ENCODE data around the gene HS3ST5.
"Not testable (repeated sequence)": the region's sequence is repeated elsewhere in the genome, so short reads cannot be mapped to it uniquely, and the experiment has no call there.

The HS3ST5 gene

DNA sequence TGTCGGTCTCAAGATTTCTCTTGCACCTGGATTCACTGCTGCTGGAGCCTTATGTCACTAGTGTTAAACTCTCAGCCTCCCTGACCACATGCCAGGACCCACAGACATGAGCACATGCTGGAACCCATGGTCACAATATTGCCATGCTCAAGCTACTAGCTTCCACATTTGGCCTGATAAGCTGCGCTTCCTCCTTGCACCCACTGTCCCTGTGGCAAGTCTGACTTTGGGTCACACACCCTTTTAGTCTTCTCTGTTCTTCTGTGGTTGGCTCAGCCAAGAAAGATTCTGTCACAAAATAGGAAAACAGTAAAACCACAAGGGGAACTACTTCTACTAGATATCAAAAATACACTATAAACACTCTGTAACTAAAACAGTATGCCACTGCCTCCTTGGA is 303.0 kb downstream of the HS3ST5 start:
- no peak for DNase-seq

DNA sequence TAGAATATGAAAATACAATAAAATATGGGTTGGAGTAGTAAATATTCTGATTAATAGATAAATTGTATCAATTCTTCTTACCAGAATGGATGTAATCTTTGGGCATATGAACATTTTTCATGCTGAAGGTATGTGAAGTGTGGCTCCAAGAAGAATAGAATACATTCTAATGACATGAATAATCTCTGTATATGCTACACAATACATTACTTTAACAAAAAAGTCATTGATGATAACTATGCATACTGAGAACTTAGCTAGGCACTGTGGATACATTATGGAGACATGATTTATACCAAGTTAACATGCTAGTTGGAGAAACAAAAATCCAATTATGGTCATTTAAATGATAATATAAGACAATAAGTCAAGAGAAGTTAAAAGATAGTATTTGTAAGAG is 309.2 kb downstream of the HS3ST5 start:
- DNase-seq = no peak

DNA sequence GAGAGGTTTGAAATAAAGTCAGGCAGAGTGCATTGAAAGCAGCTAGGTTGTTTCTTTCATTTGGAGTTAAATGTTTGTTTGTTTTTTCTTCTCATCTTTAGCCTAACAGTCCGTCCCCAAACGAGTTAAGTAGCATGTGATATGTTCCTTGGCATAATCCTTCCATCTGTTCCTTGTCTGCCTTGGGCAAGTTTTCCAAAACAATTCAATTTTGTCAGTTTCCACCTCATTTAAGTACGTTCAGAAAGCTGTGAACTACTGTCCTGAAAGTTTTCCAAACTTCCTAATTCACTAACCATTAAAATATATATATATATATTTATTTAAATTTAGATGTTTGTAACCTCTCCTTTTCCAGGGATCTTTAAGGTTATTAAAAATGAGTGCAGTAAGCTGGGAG is 310.1 kb downstream of the HS3ST5 start:
- DNase-seq = no peak

DNA sequence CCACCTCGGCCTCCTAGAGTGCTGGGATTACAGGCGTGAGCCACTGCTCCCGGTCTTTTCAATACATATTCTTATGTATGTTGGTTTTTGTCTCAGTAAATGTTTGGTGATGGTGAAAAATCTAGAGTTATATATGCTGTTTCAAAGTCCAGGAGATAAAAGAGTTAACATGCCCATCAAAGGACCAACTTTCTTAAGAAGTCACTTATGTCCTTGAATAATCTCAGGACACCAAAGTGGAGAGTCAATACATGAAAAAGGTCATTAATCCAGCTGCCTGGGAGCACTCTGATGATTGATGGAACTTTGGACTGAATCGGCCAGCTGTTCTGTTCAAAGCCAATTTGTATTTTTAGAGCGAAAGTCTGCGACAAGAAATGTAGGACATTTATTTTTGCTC is 312.1 kb downstream of the HS3ST5 start:
- no peak for DNase-seq

DNA sequence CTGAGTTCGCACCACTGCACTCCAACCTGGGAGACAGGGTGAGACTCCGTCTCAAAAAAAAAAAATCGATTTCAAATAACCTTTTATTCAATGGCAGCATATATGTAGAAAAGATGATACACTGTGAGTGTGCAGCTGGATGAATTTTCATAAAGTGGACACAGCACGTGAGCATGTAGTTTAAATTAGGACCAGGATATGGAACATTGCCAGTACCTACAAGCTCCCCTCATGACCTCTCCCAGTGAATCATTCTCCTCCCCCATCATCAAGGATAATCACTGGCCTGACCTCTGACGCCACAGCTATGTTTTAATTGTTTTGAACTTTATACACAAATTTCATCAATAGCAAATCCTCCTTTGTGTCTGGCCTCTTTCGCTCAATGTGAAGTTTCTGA is 318.1 kb downstream of the HS3ST5 start:
- no peak for DNase-seq

DNA sequence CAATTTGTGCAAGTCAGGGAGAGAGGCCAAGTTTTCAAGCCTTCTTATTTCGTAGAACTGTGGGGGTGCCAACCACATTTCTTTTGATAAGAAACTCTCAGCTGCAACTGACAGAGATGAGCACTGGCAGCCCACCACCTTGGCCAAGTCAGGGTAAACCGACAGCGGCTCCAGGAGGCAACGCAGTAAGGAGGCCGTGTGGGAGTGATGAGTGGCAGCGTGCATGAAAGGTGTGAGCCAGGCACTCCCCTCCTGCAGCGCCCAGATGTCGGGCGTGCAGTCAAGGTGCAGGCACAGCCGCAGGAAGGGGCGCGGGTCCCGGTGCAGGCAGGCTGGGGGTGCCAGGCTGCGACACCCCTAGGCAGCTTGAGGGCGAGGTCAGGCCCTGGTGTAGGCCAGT is 322.6 kb downstream of the HS3ST5 start:
- no peak for DNase-seq

DNA sequence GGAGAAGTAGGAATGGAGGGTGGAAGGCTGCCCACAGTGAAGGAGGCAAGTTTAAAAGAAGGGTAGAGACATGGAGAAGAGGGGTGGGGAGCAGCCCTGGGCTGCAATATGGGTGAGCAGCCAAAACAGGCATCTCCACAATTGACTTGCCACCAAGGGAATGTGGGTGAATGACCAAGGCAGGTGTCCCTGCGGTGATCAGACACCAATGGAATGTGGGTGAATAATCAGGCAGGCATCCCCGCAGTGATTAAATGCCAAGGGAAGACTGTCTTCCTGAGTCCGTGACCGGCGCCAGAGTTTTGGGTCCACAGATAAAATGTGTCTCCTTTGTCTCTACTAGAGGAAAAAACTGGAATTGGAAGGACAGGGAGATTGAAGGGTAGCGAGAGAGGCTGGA is 325.7 kb downstream of the HS3ST5 start:
- not testable (repeated sequence) for DNase-seq

DNA sequence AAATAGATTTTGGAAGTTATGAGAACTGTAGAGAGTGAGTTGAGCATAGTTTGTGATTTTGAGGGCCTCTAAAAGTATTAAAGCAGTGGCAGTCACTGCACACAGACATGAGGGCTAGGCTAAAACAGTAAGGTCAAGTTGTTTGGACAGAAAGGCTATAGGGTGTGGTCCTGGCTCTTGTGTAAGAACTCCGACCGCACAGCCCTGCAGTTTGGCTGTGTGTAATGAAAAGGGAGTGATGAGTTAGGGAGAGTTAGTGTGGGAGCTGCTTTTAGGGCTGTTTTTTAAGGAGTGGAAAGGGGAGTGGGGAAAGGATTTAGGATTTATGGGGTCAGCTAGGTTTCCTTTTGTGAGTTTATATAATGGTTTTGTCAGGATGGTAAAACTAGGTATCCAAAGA is 328.7 kb downstream of the HS3ST5 start:
- not testable (repeated sequence) for DNase-seq

DNA sequence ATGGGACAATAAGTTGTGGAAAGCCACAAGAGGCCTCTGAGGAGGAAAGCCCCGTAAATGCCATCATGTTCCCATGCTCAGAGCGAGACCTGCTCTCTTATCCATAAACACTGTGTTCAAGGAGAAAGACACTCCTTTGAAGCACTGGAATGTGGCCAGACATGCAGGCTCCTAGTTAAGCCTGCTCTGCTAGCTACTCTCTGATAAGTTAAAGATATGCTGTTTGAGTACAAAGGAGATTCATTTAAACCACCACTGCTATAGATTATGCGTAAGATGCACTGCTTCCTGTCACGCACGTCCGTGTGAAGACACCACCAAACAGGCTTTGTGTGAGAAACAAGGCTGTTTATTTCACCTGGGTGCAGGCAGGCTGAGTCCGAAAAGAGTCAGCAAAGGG is 331.3 kb downstream of the HS3ST5 start:
- DNase-seq = not testable (repeated sequence)

DNA sequence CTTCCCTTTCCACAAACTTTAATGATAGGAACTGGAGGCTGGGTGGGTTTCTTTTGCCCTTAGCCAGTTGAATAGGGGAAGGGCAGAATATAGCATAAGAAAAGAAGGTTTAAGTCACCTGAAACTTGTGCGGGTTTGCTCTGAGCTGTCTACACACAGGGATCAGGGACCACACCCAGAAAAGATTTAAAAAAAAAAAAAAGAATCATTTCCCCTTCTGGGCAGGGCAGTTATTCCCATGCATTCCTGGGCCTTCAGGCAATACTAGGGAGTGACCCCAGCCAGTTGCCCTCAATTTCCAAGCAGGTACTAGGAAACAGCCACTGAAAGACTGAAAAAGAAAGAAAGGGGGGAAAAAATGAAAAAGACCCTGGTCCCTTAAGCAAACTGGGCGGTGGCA is 332.3 kb downstream of the HS3ST5 start:
- DNase-seq = no peak

DNA sequence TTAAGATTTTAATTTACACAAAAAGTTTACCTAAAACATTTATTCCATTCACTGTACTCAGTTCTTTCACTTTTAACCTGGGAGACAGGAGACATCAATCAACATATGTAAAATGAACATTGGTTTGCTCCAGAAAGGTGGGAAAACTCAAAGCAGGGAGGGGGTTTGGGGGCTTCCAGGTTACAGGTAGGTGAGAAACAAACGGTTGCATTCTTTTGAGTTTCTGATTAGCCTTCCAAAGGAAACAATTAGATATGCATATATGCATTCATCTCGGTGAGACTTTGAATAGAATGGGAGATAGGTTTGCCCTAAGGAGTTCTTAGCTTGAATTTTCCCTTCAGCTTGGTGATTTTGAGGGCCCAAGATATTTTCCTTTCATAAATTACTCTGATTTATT is 333.6 kb downstream of the HS3ST5 start:
- no peak for DNase-seq

DNA sequence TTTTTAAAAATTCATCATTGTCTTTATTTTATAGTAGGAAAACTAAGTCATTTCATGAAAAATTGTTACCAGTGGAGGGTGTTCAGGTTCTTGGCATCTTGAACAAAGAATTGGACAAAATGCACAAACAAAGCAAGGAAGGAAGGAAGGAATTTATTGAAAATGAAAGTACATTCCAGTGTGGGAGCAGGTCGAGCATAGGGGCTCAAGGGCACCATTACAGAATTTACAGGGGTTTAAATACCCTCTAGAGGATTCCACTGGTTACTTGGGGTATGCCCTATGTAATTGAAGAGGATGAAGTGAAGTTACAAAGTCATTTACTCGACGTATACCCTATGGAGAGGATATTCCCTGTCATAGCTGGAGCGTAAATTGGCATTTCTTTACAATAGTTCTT is 334.5 kb downstream of the HS3ST5 start:
- DNase-seq = no peak

DNA sequence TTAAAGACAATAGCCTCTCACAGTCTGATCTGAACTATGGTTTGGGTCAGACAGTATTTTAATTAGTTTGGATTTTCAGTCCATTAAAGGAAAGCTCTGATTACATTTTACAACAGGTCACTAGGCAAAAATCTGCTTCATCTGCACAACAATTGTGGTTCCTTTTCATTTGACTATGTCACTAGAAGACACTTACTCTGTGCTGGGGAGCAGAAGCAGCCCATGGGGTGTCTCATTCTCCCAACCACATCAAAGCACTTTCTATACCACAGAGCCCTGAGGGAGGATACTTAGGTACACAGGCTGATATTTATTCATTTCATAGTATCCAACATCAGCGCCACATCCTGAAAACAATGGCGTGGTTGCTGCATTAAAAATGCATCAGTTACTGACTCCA is 335.3 kb downstream of the HS3ST5 start:
- no peak for DNase-seq
